ENCODE results near the gene LBHD2. TPM values are rescaled to one million over a fixed set of nuclear protein-coding genes. Genes with fewer than 3 reads are reported as not detected.

LBHD2 gene
- total and polyA plus RNA-seq, 2 of the 13 experiments (the other 11 are each of a cell fraction or from before 2014, with no cell fraction given): 0.67 to 1.00 TPM

GRCh38 chr14:103091883-103092222 is 7.8 kb downstream of the LBHD2 start:
- TF ChIP-seq AKAP8 (CRISPR knock-in tag; IDR thresholded peaks at IDR 0.05): no peak
- 0 out of 2 replicates have a peak, but pooled peaks have one; percentile 10 for TF ChIP-seq ZNF83 (CRISPR knock-in tag; IDR thresholded peaks at IDR 0.05; ENCODE audit: borderline replicate concordance)
- TF ChIP-seq FOXK2 (IDR thresholded peaks at IDR 0.05): no peak
- TF ChIP-seq KDM1A (CRISPR knock-in tag; IDR thresholded peaks at IDR 0.05): 0 out of 2 replicates have a peak, but pooled peaks have one; percentile 12
- peak; percentile 89 for TF ChIP-seq ZMYM3 (CRISPR knock-in tag; IDR thresholded peaks at IDR 0.05)
- TF ChIP-seq ZNF75D (CRISPR knock-in tag; IDR thresholded peaks at IDR 0.05; ENCODE audit: borderline replicate concordance): no peak
- 0 out of 2 replicates have a peak, but pooled peaks have one; percentile 4 for TF ChIP-seq MAX (IDR thresholded peaks at IDR 0.05)
- TF ChIP-seq ZNF574 (CRISPR knock-in tag; IDR thresholded peaks at IDR 0.05): peak; percentile 1; the same call in 1 of the 2 replicates
- peak; percentile 48; the same call in 1 of the 2 replicates for TF ChIP-seq ADNP (CRISPR knock-in tag; IDR thresholded peaks at IDR 0.05)
- no peak for TF ChIP-seq TCF7 (IDR thresholded peaks at IDR 0.05; ENCODE audit: low read depth)
- 0 out of 2 replicates have a peak, but pooled peaks have one; percentile 2 for TF ChIP-seq ZNF687 (CRISPR knock-in tag; IDR thresholded peaks at IDR 0.05)
- 0 out of 2 replicates have a peak, but pooled peaks have one; percentile 7 for TF ChIP-seq ZBTB10 (CRISPR knock-in tag; IDR thresholded peaks at IDR 0.05; ENCODE audit: borderline replicate concordance)
- TF ChIP-seq ZNF629 (CRISPR knock-in tag; conservative IDR thresholded peaks at IDR 0.05): peak; percentile 95
- H3K4me3 ChIP-seq (replicated peaks in 1 of 3; ENCODE audit: insufficient read depth in 1 of 3, low read depth in 2 of 3, low read length in 3 of 3): peak overlapping the region in 2 of 3 experiments; percentile 3 to 40; a peak in 1 of 6 replicates
- ChIA-PET POLR2A (no interaction called here), CTCF (ENCODE audit: low intra/inter-chr PET ratio, low total read pairs) (interaction anchor here (0.9 to 1.3 kb wide), 2 partner anchors 14 to 16 kb away, joined by 3 to 4 read pairs; no protein-coding TSS in a partner anchor)
- no peaks in the 10 kb centered on the region for H3K9me3 ChIP-seq (ENCODE audit: low read length)
- 7% methylated on average over 4 of the region's 9 CpGs for WGBS (ENCODE audit: low lambda C conversion rate)
- FAIRE-seq: no peak
- intact Hi-C loops (cut with micrococcal nuclease; ENCODE audit: unreplicated experiment) (no loop called here), in situ Hi-C loops (cut with HindIII; ENCODE audit: extremely low pct_ligation_motif_present, low pct_unique_long_range_greater_than_20kb) (no loop called here)
- BruUV-seq (replicated peaks): no TSS peak
- no peak for DNase-seq (ENCODE audit: low spot score)
- H2AFZ ChIP-seq (ENCODE audit: low read length): no peak overlapping the region
- no peak overlapping the region for H3K27ac ChIP-seq (ENCODE audit: extremely low read length, insufficient read depth, low read length)
- H3K36me3 ChIP-seq (replicated peaks in 1 of 2; ENCODE audit: control insufficient read depth in 1 of 2, insufficient read depth in 2 of 2, low read length in 2 of 2): no peaks in the 10 kb centered on the region
- H3K4me2 ChIP-seq (ENCODE audit: low read depth, low read length): peak overlapping the region; percentile 51
- no peak overlapping the region for H3K9ac ChIP-seq (ENCODE audit: insufficient read depth, low read depth, low read length)
- H3K79me2 ChIP-seq (ENCODE audit: insufficient read depth, low read length): peaks cover 14% of the 10 kb centered on the region
- ATAC-seq: no peak
- peaks cover 89% of the 10 kb centered on the region for H3K4me1 ChIP-seq (ENCODE audit: insufficient read depth, low read length)
- peaks cover 0 to 8% of the 10 kb centered on the region in 2 experiments; a peak in 2 of 5 replicates for H3K27me3 ChIP-seq (ENCODE audit: control insufficient read depth in 1 of 2, insufficient read depth in 2 of 2, low read length in 2 of 2)
- H4K20me1 ChIP-seq (ENCODE audit: insufficient read depth, low read length): no peaks in the 10 kb centered on the region
